AG09319 (cell line): ENCODE measurements around the gene RAD50.
A peak's percentile ranks its signal among the peaks of the same experiment; 100 is the strongest.

Source experiments
- DNase-seq: peaks from one replicate; pipeline ENCODE4 v3.0.0-alpha.2; 2010; ENCODE audit warnings: low read depth; ENCODE audit errors: extremely low read depth
- TF ChIP-seq, protein P1 (sequence below): IDR thresholded peaks from 2 replicates; pipeline ENCODE4 v1.5.1; 2011; ENCODE audit warnings: low read depth, mild to moderate bottlenecking, inconsistent platforms, low read length, moderate library complexity

RAD50 gene

DNA sequence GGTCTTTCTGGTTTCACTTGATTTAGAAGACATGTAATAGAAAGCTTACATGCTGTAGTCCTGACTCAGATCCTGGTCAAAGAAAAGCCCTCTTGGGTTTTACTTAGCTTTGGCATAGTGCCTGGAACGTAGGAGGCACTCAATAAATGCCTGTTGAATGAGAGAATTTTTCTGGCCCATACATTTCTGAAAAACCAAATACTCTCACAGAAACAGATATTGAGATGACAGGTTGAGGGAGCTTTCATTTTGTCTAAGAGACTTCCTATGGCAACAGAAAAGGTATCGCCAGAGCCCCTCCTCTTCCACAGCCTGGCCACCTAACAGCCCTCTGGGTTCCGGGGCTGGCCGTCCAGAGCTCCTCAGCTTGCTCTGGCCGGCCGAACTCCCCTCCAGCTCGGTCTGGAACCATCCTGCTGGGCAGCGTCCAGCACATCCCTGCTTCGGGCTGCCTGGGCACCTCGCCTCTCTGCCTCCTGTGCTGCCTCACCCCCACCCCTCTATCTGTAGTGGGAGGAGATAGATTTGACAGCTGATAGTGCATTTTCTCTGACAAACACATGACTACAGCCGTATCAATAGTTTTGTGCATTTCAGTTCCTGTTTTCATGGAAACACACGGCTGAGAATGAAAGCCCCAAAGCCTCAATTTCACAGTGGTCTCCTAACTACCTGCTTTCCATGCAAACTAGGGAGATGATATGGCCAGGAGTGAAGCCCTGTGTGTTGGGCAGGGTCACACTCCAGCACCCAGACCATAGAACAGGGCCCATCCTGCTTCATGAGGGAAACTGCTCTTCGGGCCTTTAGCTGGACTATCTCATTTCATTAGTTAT lies 118.1 kb downstream of the RAD50 start:
- TF ChIP-seq, protein P1, sequence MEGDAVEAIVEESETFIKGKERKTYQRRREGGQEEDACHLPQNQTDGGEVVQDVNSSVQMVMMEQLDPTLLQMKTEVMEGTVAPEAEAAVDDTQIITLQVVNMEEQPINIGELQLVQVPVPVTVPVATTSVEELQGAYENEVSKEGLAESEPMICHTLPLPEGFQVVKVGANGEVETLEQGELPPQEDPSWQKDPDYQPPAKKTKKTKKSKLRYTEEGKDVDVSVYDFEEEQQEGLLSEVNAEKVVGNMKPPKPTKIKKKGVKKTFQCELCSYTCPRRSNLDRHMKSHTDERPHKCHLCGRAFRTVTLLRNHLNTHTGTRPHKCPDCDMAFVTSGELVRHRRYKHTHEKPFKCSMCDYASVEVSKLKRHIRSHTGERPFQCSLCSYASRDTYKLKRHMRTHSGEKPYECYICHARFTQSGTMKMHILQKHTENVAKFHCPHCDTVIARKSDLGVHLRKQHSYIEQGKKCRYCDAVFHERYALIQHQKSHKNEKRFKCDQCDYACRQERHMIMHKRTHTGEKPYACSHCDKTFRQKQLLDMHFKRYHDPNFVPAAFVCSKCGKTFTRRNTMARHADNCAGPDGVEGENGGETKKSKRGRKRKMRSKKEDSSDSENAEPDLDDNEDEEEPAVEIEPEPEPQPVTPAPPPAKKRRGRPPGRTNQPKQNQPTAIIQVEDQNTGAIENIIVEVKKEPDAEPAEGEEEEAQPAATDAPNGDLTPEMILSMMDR, result no peak
- peak; percentile 81 for DNase-seq

DNA sequence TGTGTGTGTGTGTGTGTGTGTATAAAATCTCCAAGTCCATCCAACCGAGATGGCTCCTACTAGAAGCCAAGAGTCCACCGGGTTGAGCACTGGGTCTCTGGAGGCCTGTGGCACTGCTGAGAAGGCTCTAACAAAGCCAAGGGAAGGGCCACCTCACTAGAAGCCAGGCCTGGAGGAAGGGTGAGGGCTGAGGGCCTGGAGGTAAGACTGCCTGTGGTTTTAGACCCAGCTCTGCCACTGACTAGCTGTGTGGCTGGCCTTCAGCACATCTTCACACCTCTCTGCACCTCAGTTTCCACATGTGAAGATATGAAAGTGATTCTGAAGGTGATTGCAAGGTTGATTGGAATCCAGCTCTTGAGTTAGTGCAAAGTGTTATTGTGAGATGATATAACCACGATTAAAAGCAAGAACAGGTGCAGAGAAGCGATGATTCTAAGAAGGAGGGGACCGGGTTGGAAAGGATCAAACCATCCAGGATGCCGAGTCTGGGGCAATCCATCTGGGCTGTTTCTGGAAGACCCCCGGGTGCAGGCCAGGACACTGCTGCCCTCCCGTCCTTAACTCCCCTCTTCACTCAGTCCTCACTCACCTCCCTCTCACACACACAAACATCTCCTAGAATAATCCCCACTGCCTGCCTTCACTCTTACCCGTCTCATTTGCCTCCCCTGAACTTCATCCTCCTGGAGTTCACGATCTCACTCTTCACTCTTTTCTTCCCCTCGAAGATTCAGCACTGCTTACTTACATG lies 119.3 kb downstream of the RAD50 start:
- TF ChIP-seq, protein P1, result no peak
- no peak for DNase-seq

DNA sequence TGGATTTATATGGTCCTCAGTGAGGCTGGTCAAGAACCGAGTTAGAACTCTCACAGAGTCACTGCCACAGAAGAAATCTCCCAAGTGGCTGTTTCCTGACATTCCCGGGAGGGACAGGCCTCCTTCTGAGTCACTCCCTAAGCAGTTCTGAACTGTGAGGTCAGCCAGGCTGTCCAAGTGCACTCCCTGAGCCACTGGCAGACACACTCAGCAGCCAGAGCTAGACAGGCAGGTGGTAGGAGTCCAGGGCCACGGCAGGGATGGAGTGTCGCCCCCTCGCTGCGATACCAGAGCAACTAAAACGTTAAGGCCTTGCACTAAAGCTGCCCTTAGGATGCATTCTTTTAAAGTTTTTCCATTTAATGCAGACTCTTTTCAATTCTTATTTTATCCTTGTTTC lies 120.4 kb downstream of the RAD50 start:
- DNase-seq, result peak; percentile 46
- TF ChIP-seq, protein P1, result peak; percentile 28

DNA sequence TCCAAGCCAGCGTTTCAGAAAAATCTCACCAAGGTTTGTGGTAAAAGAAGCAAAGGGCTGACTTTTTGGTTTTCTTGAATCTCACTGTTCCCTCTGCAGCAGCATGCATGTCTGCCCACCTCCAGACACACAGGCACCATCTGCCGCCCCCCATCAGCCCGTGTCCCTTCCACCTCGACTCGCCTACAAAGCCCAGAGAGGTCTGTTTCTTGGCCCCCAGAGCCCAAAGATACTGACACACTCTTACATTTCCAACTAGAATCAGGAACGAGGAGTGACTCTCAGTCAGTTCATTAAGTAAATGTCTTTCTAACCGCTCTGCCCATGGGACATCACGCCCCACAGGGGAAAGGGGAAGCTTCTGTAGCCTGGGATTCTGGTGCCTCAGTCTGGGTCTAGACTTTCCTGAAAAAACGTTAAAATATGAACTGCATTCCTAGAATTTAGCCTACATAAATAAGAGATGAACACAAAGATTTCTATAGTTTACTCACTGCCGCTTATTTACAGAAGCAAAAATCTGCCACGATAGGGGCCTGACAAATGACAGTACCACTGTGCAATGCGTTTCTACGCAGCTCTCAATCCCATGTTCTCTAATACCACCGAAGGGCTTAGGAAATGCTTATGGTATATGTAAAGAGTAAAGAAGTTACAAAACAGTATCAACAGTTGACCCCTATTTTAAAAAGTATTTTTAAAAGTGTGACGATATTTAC lies 121.1 kb downstream of the RAD50 start:
- no peak for DNase-seq
- TF ChIP-seq, protein P1, result no peak

DNA sequence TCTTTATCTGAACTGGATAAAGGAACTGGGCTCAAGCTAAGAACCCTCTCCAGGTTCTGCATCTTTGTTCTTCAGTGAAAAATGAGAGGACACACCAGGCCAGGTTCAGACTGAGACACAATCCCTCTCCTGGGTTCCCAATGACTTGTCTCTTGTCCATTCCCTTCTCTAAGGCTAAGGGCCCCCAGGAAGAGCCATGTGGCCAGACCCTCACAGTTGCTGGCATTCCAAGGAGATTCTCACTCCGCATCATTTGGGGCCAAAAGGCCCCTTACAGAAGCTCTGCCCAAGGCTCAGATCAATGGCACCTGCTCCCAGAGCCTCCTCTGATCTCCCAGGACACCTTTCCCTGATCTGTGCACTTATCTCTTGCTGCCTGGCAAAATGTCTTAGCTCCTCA lies 122.0 kb downstream of the RAD50 start:
- TF ChIP-seq, protein P1, result no peak
- DNase-seq, result no peak

DNA sequence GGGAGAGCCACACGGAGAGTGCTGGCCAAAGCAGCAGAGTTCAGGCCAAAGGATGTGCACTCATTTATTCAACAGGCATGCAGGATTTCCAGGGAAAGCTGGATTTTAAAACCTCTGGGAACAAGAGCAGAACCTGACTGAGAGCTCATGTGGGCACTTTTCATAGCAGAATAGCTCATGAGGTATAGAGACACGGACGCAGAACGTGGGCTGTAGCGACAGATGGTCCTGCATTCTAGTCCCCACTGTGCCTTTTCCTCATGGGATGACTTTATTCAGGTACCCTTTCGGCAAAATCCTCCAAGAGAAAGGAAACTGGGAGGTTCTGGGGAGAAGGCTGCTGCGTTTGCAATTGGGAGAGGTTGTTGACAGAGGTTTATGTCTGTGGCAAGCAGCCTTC lies 122.4 kb downstream of the RAD50 start:
- TF ChIP-seq, protein P1, result no peak
- DNase-seq, result no peak
